ENCODE measurements around the gene C1orf52. TPM values are rescaled to one million over a fixed set of nuclear protein-coding genes. Genes with fewer than 3 reads are reported as not detected.

C1orf52 gene
- total RNA-seq: 14.2 and 16.0 TPM in 2 replicates

DNA sequence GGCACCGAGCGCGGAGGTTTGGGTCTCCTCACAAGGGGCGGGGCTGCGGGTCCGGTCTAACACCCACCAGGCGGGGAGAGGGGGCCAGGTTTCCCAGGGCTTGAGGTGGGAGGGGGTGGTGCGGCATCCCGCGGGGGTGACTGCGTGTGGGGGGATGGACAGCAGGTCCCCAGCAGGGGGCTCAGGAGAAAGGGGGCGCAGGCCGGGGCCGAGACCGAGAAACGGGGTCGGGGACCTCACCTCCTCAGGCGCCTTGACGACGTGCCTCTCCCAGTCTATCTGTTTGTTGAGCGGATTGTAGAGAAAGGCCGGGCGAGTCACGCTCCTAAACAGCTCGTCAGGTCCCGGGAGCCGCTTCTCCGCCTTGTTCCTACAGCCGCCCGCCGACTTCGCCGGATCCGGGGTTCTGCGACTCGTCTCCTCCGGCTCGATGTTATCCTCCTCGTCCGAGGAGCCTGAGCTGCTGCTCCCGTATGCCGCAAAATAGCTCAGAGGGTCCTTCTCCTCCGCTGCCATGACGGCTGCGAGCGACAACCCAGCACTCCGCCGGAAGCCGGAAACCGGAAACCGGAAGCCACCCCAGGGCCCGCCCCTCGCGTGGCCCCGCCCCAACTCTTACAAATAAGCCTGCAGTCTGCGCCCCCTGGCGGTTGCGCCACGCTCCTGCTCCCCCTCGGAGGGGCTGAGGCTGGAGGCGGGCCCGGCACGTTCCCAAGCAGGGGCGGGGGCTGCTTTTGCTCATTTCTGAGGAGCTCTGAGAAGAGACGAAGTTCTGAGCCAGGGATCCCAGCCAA is at the start of gene C1orf52:
C1orf52 (minus strand) TSS at position 545 of the 794 bp plus-strand sequence; CDS start at position 516, 29 bp downstream.

DNA sequence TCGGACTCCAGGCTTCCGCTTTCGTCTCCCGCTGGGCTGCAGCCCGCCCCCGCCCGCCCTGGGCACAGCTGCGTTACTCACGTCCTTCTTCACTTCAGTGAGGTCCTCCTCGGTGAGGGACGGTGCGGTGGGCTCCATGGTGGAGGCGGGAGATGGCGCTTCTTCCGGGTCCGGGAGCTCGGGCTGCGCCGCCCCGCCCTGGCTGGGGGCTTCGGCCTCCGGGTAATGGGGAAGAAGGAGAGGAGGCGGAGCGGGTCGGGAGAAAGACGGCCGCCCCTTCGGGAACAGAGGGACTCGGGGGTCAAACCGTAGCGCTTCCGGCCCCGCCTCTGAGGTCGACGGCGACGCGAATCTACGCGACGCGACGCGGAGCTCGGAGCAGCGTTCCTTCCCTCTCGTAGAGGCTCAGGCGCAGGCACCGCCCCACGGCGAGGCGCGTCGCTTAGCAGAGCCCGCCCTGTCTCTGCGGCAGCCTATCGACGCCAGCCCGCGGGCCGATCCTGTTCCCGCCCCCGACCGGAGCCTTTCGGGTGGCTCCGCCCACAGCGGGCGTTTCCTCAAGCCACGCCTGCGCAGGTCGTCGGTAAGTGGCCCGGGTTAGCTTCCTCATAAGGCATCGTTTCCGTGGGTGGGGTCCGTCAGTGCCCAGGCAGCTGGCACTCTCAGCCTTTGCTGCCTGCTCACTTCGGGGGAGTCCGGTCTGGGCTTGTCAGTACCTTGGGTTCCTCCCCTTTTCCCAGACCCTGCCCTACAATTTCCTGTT is 16.9 kb upstream of the C1orf52 start, which contains the start of gene BCL10:
BCL10 (minus strand) TSS at position 418 of the 763 bp plus-strand sequence; CDS start at position 138, 280 bp downstream.

DNA sequence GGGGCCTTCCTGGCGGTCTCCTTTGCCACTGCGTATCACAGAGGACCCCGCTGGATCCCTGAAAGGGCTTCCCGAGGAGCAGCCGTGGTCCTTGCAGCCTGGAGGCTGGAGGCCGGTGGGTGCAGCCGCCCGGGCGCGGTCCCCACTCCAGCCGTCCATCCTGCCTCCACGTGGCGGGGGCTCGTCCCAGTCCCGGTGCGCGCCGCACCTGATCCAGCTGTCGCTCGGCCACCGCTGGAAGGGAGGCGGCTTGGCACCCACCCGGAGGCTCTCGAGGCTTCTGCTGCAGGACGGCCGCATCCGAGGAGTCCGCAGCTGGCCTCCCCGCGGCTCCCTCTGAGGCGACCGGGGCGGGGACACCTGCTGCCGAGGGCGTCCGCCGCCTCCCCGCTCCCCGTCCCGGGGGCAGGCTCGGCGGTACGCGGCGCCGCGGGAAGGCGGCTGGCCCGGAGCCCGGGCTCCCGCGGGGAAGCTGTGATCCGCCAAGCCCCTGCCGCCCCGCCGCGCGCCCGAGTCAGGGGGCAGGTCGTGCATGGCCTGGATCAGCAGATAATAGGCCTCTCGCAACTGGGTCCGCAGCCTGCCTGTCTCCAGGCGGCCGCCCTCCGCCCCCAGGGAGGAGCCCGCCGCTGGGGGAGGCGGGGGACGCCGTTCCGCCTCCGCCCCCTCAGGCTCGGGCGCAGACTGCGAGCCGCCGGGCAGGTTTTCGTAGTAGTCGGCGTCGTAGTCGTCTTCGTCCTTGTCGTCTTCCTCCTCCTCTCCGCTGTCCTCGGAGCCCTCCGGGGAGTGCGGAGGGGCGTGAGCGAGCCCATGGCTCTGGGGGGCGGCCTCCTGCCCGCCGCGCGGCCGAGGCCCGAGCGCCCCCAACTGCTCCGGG is 58.8 kb downstream of the C1orf52 start, which contains the start of gene SYDE2:
SYDE2 (minus strand) TSS at position 554 of the 877 bp plus-strand sequence; CDS start at position 534, 20 bp downstream.

Other genes starting within 250 kb of the C1orf52 start
- gene MCOLN3, start 211.2 kb downstream of the C1orf52 start, total RNA-seq: not detected in 2 replicates
- 1.8 and 3.9 TPM in 2 replicates for gene SYDE2, start 58.6 kb downstream of the C1orf52 start, total RNA-seq
- 12.4 and 21.7 TPM in 2 replicates for gene BCL10, start 17.0 kb upstream of the C1orf52 start, total RNA-seq
- gene DDAH1, start 205.5 kb upstream of the C1orf52 start, total RNA-seq: 24.9 and 82.9 TPM in 2 replicates

All from pericardium fibroblast (primary cell).